Stimulated activated effector memory CD8-positive, alpha-beta T cell treated with anti-CD3 and anti-CD28 coated beads, Interleukin-12 subunit alpha, Interleukin-12 subunit beta, amount 100 ng/mL, for 72 hours (primary cell): Measurements from ENCODE around the gene AFF3.
"Not testable (repeated sequence)": the region's sequence is repeated elsewhere in the genome, so short reads cannot be mapped to it uniquely, and the experiment has no call there.

Source experiments
- ATAC-seq: fragments of 150-1000 bp; cut with Tn5 transposase; 2 replicates; pipeline ENCODE4 v1.10.0; 2021
- DNase-seq, 2 donors: peaks; one replicate each; pipeline ENCODE4 v3.0.0; 2021 to 2022; ENCODE audit warnings: low spot score in 2 of 2
- H3K27ac Mint-ChIP-seq: one replicate; pipeline ENCODE4 v1.8.0; 2022; ENCODE audit warnings: mild to moderate bottlenecking, mixed read lengths
- H3K36me3 Mint-ChIP-seq: one replicate; pipeline ENCODE4 v1.8.0; 2022; ENCODE audit warnings: mild to moderate bottlenecking, mixed read lengths
- H3K4me1 Mint-ChIP-seq: one replicate; pipeline ENCODE4 v1.8.0; 2022; ENCODE audit warnings: mixed read lengths
- H3K4me3 Mint-ChIP-seq: one replicate; pipeline ENCODE4 v1.8.0; 2022; ENCODE audit warnings: mild to moderate bottlenecking, mixed read lengths
- H3K9me3 Mint-ChIP-seq: one replicate; pipeline ENCODE4 v1.8.0; 2022; ENCODE audit warnings: mixed read lengths

The AFF3 gene

GRCh38 chr2:100130595-100131391 lies 11.6 kb downstream of the AFF3 start:
- DNase-seq (no peak), ATAC-seq (peak; percentile 63)
- H3K36me3 Mint-ChIP-seq = no peaks in the 10 kb centered on the region
- no peak overlapping the region for H3K4me3 Mint-ChIP-seq
- H3K27ac Mint-ChIP-seq = no peak overlapping the region
- no peaks in the 10 kb centered on the region for H3K9me3 Mint-ChIP-seq
- H3K4me1 Mint-ChIP-seq = no peaks in the 10 kb centered on the region

- ATAC-seq (no peak), DNase-seq (no peak)
- Mint-ChIP-seq H3K36me3 (no peaks in the 10 kb centered on the region), H3K4me3 (no peak overlapping the region), H3K27ac (no peak overlapping the region), H3K4me1 (no peaks in the 10 kb centered on the region), H3K9me3 (no peaks in the 10 kb centered on the region)
Measured at GRCh38 chr2:100126897-100127401, 15.4 kb downstream of the AFF3 start.

- Mint-ChIP-seq H3K27ac (no peak overlapping the region), H3K4me1 (no peaks in the 10 kb centered on the region), H3K4me3 (no peak overlapping the region), H3K36me3 (no peaks in the 10 kb centered on the region), H3K9me3 (no peaks in the 10 kb centered on the region)
- ATAC-seq = no peak
- DNase-seq = no peak
Measured at GRCh38 chr2:100126201-100126600, 16.2 kb downstream of the AFF3 start.

- no peak for ATAC-seq
- H3K9me3 Mint-ChIP-seq = no peaks in the 10 kb centered on the region
- no peak overlapping the region for H3K27ac Mint-ChIP-seq
- H3K4me3 Mint-ChIP-seq = no peak overlapping the region
- H3K4me1 Mint-ChIP-seq = no peaks in the 10 kb centered on the region
- no peak for DNase-seq
- no peaks in the 10 kb centered on the region for H3K36me3 Mint-ChIP-seq
Measured at GRCh38 chr2:100125626-100126025, 16.8 kb downstream of the AFF3 start.

- Mint-ChIP-seq H3K36me3 (no peaks in the 10 kb centered on the region), H3K4me3 (no peak overlapping the region), H3K4me1 (no peaks in the 10 kb centered on the region), H3K27ac (no peak overlapping the region), H3K9me3 (no peaks in the 10 kb centered on the region)
- no peak for ATAC-seq
- no peak for DNase-seq
Measured at GRCh38 chr2:100124761-100125160, 17.6 kb downstream of the AFF3 start.

- H3K4me3 Mint-ChIP-seq = no peak overlapping the region
- H3K4me1 Mint-ChIP-seq = no peaks in the 10 kb centered on the region
- H3K9me3 Mint-ChIP-seq = peaks cover 12% of the 10 kb centered on the region
- ATAC-seq (no peak), DNase-seq (no peak)
- no peak overlapping the region for H3K27ac Mint-ChIP-seq
- H3K36me3 Mint-ChIP-seq = peaks cover 6% of the 10 kb centered on the region
Measured at GRCh38 chr2:100121124-100121718, 21.2 kb downstream of the AFF3 start.

- DNase-seq (no peak), ATAC-seq (no peak)
- Mint-ChIP-seq H3K27ac (no peak overlapping the region), H3K9me3 (peaks cover 16% of the 10 kb centered on the region), H3K4me1 (no peaks in the 10 kb centered on the region), H3K4me3 (no peak overlapping the region), H3K36me3 (peaks cover 6% of the 10 kb centered on the region)
Measured at GRCh38 chr2:100119235-100119634, 23.2 kb downstream of the AFF3 start.

GRCh38 chr2:100113990-100114433 lies 28.4 kb downstream of the AFF3 start:
- H3K4me3 Mint-ChIP-seq = no peak overlapping the region

GRCh38 chr2:100110614-100111000 lies 31.8 kb downstream of the AFF3 start:
- ATAC-seq (peak; percentile 28), DNase-seq (no peak)
- Mint-ChIP-seq H3K4me1 (peaks cover 10% of the 10 kb centered on the region), H3K36me3 (no peaks in the 10 kb centered on the region), H3K4me3 (no peak overlapping the region), H3K9me3 (no peaks in the 10 kb centered on the region), H3K27ac (no peak overlapping the region)

More at GRCh38 chr2:100113990-100114433, 28.4 kb downstream of the AFF3 start:
- ATAC-seq = peak; percentile 8
- Mint-ChIP-seq H3K36me3 (peaks cover 2% of the 10 kb centered on the region), H3K4me1 (peaks cover 6% of the 10 kb centered on the region), H3K9me3 (peaks cover 16% of the 10 kb centered on the region), H3K27ac (no peak overlapping the region)
- DNase-seq = no peak

- no peak for ATAC-seq
- Mint-ChIP-seq H3K9me3 (no peaks in the 10 kb centered on the region), H3K36me3 (no peaks in the 10 kb centered on the region), H3K4me3 (no peak overlapping the region), H3K27ac (no peak overlapping the region), H3K4me1 (peaks cover 12% of the 10 kb centered on the region)
- DNase-seq = no peak
Measured at GRCh38 chr2:100109986-100110613, 32.3 kb downstream of the AFF3 start.

- not testable (repeated sequence) for ATAC-seq, H3K4me3 Mint-ChIP-seq, H3K27ac Mint-ChIP-seq, H3K36me3 Mint-ChIP-seq, DNase-seq, H3K9me3 Mint-ChIP-seq
- H3K4me1 Mint-ChIP-seq = peaks cover 10% of the 10 kb centered on the region
Measured at GRCh38 chr2:100108648-100109020, 33.8 kb downstream of the AFF3 start.

- H3K9me3 Mint-ChIP-seq = no peaks in the 10 kb centered on the region
- H3K4me3 Mint-ChIP-seq = no peak overlapping the region
- DNase-seq (no peak), ATAC-seq (no peak)
- H3K4me1 Mint-ChIP-seq = peaks cover 6% of the 10 kb centered on the region
- H3K27ac Mint-ChIP-seq = no peak overlapping the region
- H3K36me3 Mint-ChIP-seq = no peaks in the 10 kb centered on the region
Measured at GRCh38 chr2:100107906-100108647, 34.3 kb downstream of the AFF3 start.

- no peaks in the 10 kb centered on the region for H3K9me3 Mint-ChIP-seq
- DNase-seq (no peak), ATAC-seq (no peak)
- no peaks in the 10 kb centered on the region for H3K36me3 Mint-ChIP-seq
- peaks cover 6% of the 10 kb centered on the region for H3K4me1 Mint-ChIP-seq
- H3K27ac Mint-ChIP-seq = no peak overlapping the region
- H3K4me3 Mint-ChIP-seq = no peak overlapping the region
Measured at GRCh38 chr2:100107440-100107839, 35.0 kb downstream of the AFF3 start.

GRCh38 chr2:100106460-100106859 lies 35.9 kb downstream of the AFF3 start:
- DNase-seq (no peak), ATAC-seq (no peak)
- Mint-ChIP-seq H3K27ac (no peak overlapping the region), H3K9me3 (no peaks in the 10 kb centered on the region), H3K4me3 (no peak overlapping the region), H3K36me3 (no peaks in the 10 kb centered on the region), H3K4me1 (peaks cover 6% of the 10 kb centered on the region)

- H3K9me3 Mint-ChIP-seq = no peaks in the 10 kb centered on the region
- no peak for ATAC-seq
- no peak for DNase-seq
- H3K27ac Mint-ChIP-seq = no peak overlapping the region
- H3K4me1 Mint-ChIP-seq = peaks cover 6% of the 10 kb centered on the region
- H3K36me3 Mint-ChIP-seq = no peaks in the 10 kb centered on the region
- peak overlapping the region; percentile 63 for H3K4me3 Mint-ChIP-seq
Measured at GRCh38 chr2:100105678-100106054, 36.7 kb downstream of the AFF3 start.
